Gastroesophageal sphincter (tissue), 4 donors: Measurements from ENCODE around the gene RING1. TPM values are rescaled to one million over a fixed set of nuclear protein-coding genes. Genes with fewer than 3 reads are reported as not detected.
"Not testable (repeated sequence)": the region's sequence is repeated elsewhere in the genome, so short reads cannot be mapped to it uniquely, and the experiment has no call there.

Experiments
- ATAC-seq: fragments of 150-250 bp; one replicate; pipeline ENCODE4 v1.9.1; 2016; ENCODE audit warnings: mild to moderate bottlenecking, moderate library complexity
- H3K27ac ChIP-seq, 4 donors: fragments of 200-600 bp; sonication (generic) in 3 of 4; 1 replicate in 3 of 4; 2 replicates in 1 of 4; pipeline ENCODE4 v1.5.1; 2016 to 2019
- H3K27me3 ChIP-seq: fragments of 200-600 bp; sonication (generic); one replicate; pipeline ENCODE4 v1.5.1; 2019
- H3K36me3 ChIP-seq, 2 donors: fragments of 200-600 bp; sonication (generic); one replicate each; pipeline ENCODE4 v1.5.1; 2019; ENCODE audit warnings: control low read depth in 1 of 2
- H3K4me1 ChIP-seq, 3 donors: fragments of 200-600 bp; sonication (generic); 1 replicate in 2 of 3; 2 replicates in 1 of 3; pipeline ENCODE4 v1.5.1; 2016 to 2019; ENCODE audit warnings: control low read depth in 2 of 3
- H3K4me3 ChIP-seq, 2 donors: fragments of 200-600 bp; sonication (generic); one replicate each; pipeline ENCODE4 v1.5.1; 2019; ENCODE audit warnings: mild to moderate bottlenecking in 1 of 2, moderate library complexity in 1 of 2
- H3K9me3 ChIP-seq, 3 donors: fragments of 200-600 bp; sonication (generic); one replicate each; pipeline ENCODE4 v1.5.1; 2017 to 2019; ENCODE audit warnings: control low read depth in 2 of 3
- EP300 ChIP-seq: sonication (generic); formaldehyde crosslinking; IDR thresholded peaks from one replicate; pipeline ENCODE4 v1.6.1; 2017; ENCODE audit warnings: antibody characterized with exemption, mild to moderate bottlenecking
- POLR2A ChIP-seq, 2 donors: fragments of 450-650 bp; IDR thresholded peaks; one replicate each; pipeline ENCODE4 v1.6.1; 2017; ENCODE audit warnings: antibody characterized with exemption in 2 of 2, mild to moderate bottlenecking in 2 of 2, moderate library complexity in 1 of 2
- POLR2AphosphoS5 ChIP-seq: sonication (generic); formaldehyde crosslinking; IDR thresholded peaks from one replicate; pipeline ENCODE4 v1.6.1; 2017; ENCODE audit warnings: antibody characterized with exemption
- WGBS, 2 donors: methylation state at CpG; one replicate each; pipeline ENCODE4 v1.1.5; 2018; ENCODE audit warnings: low coverage in 1 of 2; 5-methylcytosine and 5-hydroxymethylcytosine counted together
- total RNA-seq, 4 donors: library from RNA; depleted of rRNA; stranded (reverse); fragments of >200 nt; gene quantifications; one replicate each; pipeline ENCODE4 v1.1.0, GENCODE V29; 2016
- TF ChIP-seq, protein P1 (sequence below), 4 experiments: fragments of 200-600 bp in 2 of 4; fragments of 450-650 bp in 2 of 4; sonication (generic) in 1 of 4; IDR thresholded peaks; one replicate each; pipeline ENCODE4 v1.5.1; 2017 to 2019; ENCODE audit warnings: antibody characterized with exemption in 4 of 4, mild to moderate bottlenecking in 2 of 4, moderate library complexity in 2 of 4

Gene RING1
- total RNA-seq, 4 donors from 2014 or later = 12.5 to 23.8 (median 17.7) TPM

DNA sequence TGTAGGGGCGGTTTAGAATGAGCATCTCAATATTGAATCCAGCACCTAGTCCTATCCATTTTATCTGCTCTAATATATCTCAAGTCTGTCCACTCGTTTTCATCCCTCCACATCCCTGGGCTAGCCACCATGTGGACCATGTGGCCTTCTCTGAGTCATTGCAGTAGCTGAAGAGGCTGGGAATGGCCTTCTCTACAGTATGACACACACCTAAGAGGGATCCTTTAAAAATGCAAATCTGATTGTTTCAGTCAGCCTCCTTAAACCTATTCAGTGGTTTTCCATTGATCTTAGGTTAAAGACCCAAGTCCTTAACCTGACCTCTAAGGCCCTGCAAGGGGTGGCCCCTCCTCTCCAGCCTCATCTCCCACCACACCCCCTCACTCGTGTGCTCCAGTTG, 9.4 kb downstream of the RING1 start:
- no peak overlapping the region for H3K4me3 ChIP-seq
- no peak for ATAC-seq
- 44 to 56% methylated on average over 1 to 3 of the region's 3 CpGs for WGBS, 2 donors
- H3K4me1 ChIP-seq = peaks cover 0 to 16% (median 4%) of the 10 kb centered on the region in 3 donors
- TF ChIP-seq, protein P1, sequence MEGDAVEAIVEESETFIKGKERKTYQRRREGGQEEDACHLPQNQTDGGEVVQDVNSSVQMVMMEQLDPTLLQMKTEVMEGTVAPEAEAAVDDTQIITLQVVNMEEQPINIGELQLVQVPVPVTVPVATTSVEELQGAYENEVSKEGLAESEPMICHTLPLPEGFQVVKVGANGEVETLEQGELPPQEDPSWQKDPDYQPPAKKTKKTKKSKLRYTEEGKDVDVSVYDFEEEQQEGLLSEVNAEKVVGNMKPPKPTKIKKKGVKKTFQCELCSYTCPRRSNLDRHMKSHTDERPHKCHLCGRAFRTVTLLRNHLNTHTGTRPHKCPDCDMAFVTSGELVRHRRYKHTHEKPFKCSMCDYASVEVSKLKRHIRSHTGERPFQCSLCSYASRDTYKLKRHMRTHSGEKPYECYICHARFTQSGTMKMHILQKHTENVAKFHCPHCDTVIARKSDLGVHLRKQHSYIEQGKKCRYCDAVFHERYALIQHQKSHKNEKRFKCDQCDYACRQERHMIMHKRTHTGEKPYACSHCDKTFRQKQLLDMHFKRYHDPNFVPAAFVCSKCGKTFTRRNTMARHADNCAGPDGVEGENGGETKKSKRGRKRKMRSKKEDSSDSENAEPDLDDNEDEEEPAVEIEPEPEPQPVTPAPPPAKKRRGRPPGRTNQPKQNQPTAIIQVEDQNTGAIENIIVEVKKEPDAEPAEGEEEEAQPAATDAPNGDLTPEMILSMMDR (IDR thresholded peaks at IDR 0.05) = no peak
- TF ChIP-seq EP300 = no peak
- TF ChIP-seq POLR2AphosphoS5 = no peak
- no peak for TF ChIP-seq POLR2A (IDR thresholded peaks at IDR 0.05)
- H3K27me3 ChIP-seq = peaks cover 33% of the 10 kb centered on the region
- H3K27ac ChIP-seq = no peak overlapping the region
- H3K9me3 ChIP-seq = no peaks in the 10 kb centered on the region
- H3K36me3 ChIP-seq = no peaks in the 10 kb centered on the region

DNA sequence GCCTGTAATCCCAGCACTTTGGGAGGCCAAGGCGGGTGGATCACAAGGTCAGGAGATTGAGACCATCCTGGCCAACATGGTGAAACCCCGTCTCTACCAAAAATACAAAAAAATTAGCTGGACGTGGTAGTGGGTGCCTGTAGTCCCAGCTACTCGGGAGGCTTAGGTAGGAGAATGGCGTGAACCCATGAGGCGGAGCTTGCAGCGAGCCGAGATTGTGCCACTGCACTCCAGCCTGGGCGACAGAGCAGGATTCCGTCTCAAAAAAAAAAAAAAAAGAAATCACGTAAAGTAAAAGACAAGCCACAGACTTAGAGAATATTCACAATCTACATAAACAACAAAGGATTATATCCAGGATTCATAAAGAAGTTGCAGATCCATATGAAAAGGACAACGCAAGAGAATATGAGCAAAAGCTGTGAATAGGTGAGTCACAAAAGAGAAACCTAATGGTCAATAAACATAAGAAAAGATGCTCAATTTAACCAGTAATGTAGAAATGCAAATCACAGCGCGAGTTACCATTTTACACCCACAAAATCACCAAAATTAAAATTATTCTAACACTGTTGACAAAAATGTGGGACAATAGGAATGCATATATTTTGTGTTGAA, 18.3 kb downstream of the RING1 start:
- peaks cover 74% of the 10 kb centered on the region for H3K27me3 ChIP-seq
- not testable (repeated sequence) for H3K9me3 ChIP-seq, H3K4me1 ChIP-seq, ATAC-seq, H3K36me3 ChIP-seq, H3K4me3 ChIP-seq, H3K27ac ChIP-seq
- 26 to 35% methylated on average over 9 to 10 of the region's 14 CpGs for WGBS, 2 donors

DNA sequence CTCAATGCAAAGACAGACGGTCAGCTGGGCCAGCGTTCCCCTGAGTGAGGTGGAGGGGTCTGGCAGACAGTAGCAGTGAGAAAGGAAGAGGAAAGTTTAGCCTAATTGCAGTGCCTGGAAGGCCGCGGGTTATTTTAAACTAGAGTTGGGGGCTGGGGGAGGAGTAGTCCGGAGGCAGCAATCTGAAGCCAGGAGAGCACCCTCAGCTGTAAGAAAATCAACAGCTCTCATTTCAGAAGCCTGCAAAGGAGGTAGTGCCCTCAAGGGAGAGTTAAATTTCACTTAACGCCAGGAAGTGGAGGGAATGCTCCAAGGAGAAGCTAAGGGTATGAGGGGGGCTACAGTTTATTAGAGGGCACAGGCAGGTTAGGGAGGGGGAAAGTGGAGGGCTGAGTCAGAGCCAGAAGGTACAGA, 26.9 kb downstream of the RING1 start:
- WGBS, 2 donors = 0 to 13% methylated on average over 1 to 6 of the region's 6 CpGs
- TF ChIP-seq, protein P1 (IDR thresholded peaks at IDR 0.05) = no peak
- TF ChIP-seq POLR2A (IDR thresholded peaks at IDR 0.05) (no peak), EP300 (no peak), POLR2AphosphoS5 (no peak)
- Histone ChIP-seq H3K9me3 (no peaks in the 10 kb centered on the region), H3K36me3 (no peaks in the 10 kb centered on the region), H3K27ac (no peak overlapping the region), H3K4me1 (no peaks in the 10 kb centered on the region), H3K27me3 (peaks cover 75% of the 10 kb centered on the region), H3K4me3 (no peak overlapping the region)
- ATAC-seq = no peak

DNA sequence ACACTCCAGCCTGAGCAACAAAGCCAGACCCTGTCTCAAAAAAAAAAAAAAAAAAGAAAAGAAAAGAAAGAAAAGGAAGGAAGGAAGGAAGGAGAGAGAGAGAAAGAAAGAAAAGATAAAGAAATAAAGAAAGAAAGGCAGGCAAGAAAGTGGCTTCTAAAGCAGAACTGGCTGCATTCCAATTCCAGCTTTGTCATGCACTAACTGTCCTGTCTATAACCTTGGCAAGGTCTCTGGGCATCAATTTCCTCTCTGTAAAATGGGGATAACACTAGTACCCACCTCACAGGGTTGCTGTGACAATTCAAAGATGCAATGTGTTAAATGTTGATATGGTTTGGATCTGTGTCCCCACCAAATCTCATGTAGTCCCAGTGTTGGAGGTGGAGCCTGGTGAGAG, 28.0 kb downstream of the RING1 start:
- no peak for TF ChIP-seq POLR2AphosphoS5
- TF ChIP-seq EP300 = no peak
- TF ChIP-seq POLR2A (IDR thresholded peaks at IDR 0.05) = no peak
- TF ChIP-seq, protein P1 (IDR thresholded peaks at IDR 0.05) = no peak
- no peaks in the 10 kb centered on the region for H3K36me3 ChIP-seq
- H3K27ac ChIP-seq = no peak overlapping the region
- peaks cover 76% of the 10 kb centered on the region for H3K27me3 ChIP-seq
- H3K4me1 ChIP-seq = no peaks in the 10 kb centered on the region
- H3K4me3 ChIP-seq = no peak overlapping the region
- H3K9me3 ChIP-seq = no peaks in the 10 kb centered on the region
- no peak for ATAC-seq

DNA sequence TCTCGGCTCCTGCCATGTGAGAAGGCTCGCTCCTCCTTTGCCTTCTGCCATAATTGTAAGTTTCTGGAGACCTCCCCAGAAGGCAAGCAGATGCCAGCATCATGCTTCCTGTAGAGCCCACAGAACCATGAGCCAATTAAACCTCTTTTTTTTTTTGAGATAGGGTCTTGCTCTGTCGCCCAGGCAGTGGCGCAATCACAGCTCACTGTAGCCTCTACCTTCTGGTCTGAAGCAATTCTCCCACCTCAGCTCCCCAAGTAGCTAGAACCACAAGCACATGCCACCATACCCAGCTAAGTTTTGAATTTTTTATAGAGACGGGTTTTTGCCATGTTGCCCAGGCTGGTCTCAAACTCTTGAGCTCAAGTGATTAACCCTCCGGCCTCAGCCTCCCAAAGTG, 28.6 kb downstream of the RING1 start:
- no peaks in the 10 kb centered on the region for H3K4me1 ChIP-seq
- H3K4me3 ChIP-seq = no peak overlapping the region
- no peak for ATAC-seq
- WGBS, 2 donors = 76 to 92% methylated on average over 4 to 6 of the region's 6 CpGs
- no peaks in the 10 kb centered on the region for H3K36me3 ChIP-seq
- peaks cover 71% of the 10 kb centered on the region for H3K27me3 ChIP-seq
- no peaks in the 10 kb centered on the region for H3K9me3 ChIP-seq
- no peak overlapping the region for H3K27ac ChIP-seq
- TF ChIP-seq, protein P1 (IDR thresholded peaks at IDR 0.05) = no peak
- TF ChIP-seq POLR2AphosphoS5 (no peak), POLR2A (IDR thresholded peaks at IDR 0.05) (no peak), EP300 (no peak)
